GM19397 (cell line): ENCODE results near the gene FAM107B.
"Not testable (repeated sequence)": the region's sequence is repeated elsewhere in the genome, so short reads cannot be mapped to it uniquely, and the experiment has no call there.

Source experiments
- ATAC-seq: cut with Tn5 transposase; IDR thresholded peaks from one replicate; pipeline ENCODE4 v1.9.1; 2021; ENCODE audit warnings: mild to moderate bottlenecking, moderate library complexity; ENCODE audit not compliant: unreplicated experiment

The FAM107B gene

DNA sequence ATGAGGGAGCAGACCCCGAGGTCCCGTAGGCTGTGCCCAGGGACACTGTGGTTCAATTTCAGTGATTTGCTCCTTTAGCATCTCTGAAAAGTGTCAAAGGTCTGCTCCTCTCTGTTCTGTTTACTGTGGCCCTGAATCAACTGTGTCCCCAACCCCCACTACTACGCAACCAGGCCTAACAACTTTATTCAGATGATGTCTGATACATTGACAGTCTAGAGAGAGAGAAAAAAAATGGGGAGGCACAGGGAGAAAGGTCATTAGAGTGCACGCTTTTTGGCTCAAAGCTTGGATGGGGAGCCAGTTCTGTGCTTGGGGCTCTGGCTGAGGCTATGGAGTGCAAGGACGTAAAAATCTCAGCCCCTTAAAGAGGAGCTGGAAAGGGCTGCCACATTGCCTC lies 77.9 kb downstream of the FAM107B start:
- no peak for ATAC-seq

DNA sequence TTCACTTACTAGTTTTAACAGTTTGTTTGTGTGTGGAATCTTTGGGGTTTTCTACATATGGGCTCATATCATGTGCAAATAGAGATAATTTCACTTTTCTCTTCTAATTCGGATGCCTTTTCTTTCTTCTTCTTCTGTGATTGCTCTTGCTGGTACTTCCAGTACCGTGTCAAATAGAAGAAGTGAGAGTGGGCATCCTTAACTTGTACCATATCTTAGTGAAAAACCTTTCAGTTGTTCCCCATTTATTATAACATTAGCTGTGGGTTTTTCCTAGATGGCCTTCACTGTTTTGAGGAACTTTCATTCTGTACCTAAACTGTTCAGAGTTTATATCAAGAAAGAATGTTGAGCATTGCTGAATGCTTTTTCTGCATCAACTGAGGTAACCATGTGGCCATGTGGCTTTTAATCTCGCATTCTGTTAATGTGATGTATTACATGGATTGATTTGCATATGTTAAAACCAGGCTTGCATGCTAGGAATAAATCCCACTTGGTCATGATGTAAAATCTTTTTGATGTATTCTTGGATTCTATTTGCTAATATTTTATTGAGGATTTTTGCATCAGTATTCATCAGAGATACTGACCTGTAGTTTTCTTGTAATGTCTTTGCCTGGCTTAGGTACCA lies 78.7 kb downstream of the FAM107B start:
- no peak for ATAC-seq

GRCh38 chr10:14693891-14694290 lies 80.8 kb downstream of the FAM107B start:
- ATAC-seq: no peak

- ATAC-seq: no peak
These were observed 82.2 kb downstream of the FAM107B start for GRCh38 chr10:14692344-14693076.

DNA sequence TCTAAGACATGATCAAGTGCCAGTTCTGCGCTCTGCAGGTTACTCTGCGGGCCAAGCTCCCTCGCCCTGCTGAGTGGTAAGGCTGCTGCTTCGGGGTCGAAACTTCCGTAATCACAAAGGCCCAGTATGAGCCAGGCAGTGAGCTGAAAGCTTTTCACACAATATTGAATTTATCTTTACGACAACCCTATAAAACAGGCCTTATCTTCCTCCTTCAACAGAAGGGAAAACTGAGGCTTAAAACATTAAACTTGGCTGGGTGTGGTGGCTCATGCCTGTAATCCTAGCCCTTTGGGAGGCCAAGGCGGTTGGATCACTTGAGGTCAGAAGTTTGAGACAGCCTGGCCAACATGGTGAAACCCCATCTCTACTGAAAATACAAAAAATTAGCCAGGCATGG lies 83.3 kb downstream of the FAM107B start:
- no peak for ATAC-seq

- no peak for ATAC-seq
These were observed 86.1 kb downstream of the FAM107B start for GRCh38 chr10:14688606-14689005.

- ATAC-seq: not testable (repeated sequence)
These were observed 86.5 kb downstream of the FAM107B start for GRCh38 chr10:14688189-14688588.

GRCh38 chr10:14687340-14687739 lies 87.4 kb downstream of the FAM107B start:
- no peak for ATAC-seq

- ATAC-seq: no peak
These were observed 88.3 kb downstream of the FAM107B start for GRCh38 chr10:14686356-14686755.

DNA sequence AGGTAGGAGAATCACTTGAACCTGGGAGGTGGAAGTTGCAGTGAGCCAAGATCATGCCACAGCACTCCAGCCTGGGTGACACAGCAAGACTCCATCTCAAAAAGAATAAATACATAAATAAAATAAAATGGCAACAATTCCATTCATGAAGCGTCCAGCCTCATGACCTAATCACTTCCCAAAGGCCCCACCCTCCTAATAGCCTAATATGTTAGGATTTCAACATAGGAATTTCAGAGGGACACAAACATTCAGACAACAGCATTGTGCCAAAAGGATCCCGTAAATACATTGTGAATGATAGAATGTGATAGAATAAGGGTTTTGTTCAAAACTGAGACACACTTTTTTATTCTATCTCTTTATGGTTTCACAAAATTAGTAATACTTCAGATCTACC lies 90.3 kb downstream of the FAM107B start:
- no peak for ATAC-seq

DNA sequence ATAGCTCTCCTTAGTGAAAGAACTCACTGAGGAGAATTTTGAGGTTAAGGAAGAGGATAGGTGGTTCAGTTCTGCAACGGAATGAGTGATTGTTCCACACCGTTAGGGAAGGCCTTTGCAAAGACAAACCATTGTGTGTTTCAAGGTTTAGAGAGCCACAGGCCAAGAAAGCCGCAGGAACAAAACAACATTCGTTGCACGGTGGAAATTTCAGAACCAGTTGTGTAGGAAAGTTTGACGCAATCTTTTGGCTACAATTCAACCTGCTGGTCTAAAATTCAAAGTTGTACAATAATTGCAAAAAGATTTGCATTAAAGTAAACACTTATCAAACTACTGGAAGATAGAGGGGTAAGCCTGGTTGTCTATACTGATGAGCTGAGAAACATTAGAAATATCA lies 91.4 kb downstream of the FAM107B start:
- no peak for ATAC-seq

- ATAC-seq: no peak
These were observed 92.9 kb downstream of the FAM107B start for GRCh38 chr10:14681802-14682201.

GRCh38 chr10:14681305-14681704 lies 93.4 kb downstream of the FAM107B start:
- ATAC-seq: no peak

DNA sequence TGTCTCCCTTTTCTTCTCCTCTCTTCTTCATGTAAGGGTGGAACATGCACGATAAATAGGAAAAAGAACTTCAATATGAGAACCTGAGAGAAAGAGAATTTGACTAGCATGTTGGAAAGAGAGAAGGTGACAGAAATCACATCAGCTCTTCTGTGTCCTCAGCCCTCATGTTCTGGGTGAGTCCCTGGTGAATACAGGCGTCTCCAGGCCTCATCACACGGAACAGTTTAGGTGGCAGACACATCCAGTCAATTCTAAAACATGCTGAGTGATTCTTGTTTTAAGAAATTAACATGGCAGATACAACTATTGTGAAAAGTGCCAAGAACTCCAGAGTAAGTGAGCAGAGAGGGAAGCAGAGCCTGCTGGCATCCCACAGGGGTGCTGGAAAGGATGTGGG lies 96.1 kb downstream of the FAM107B start:
- no peak for ATAC-seq

DNA sequence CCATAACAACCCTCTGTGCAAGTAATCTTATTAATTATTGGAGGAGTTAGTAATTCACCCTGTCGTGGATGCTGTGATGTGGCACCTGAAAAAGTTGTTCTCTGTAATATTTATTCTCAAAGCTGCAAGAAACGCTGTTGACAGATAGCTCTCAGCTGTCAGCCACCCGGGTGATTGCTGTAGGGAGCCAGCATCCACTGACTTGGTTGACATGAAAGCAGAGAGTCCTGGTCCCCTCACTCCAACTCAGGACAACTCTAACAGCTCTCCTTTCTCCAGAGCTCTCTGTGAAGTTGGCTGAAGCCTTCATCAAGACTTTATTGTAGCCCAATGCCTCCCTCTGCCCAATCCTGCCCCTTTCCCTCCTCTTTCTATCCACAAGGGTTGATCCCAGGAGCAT lies 98.0 kb downstream of the FAM107B start:
- ATAC-seq: no peak

- ATAC-seq: no peak
These were observed 100.2 kb downstream of the FAM107B start for GRCh38 chr10:14674376-14675050.

GRCh38 chr10:14673189-14673861 lies 101.4 kb downstream of the FAM107B start:
- ATAC-seq: no peak

GRCh38 chr10:14671386-14671831 lies 103.3 kb downstream of the FAM107B start:
- ATAC-seq: no peak

- no peak for ATAC-seq
These were observed 104.0 kb downstream of the FAM107B start for GRCh38 chr10:14670551-14671240.

DNA sequence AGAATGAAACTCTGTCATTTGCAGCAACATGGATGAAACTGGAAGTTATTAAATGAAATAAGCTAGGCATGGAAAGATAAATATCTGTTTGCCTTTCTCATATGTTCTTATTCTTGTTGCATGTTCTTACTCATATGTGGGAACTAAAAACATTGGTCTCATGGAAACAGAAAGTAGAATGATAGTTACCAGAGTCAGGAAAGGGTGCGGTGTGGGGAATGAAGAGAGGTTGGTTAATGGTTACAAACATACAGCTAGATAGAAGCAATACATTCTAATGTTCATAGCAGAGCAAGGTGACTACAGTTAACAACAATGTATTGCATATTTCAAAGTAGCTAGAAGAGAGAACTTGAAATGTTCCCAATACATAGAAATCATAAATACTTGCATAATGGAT lies 105.1 kb downstream of the FAM107B start:
- no peak for ATAC-seq

GRCh38 chr10:14667781-14668180 lies 106.9 kb downstream of the FAM107B start:
- ATAC-seq: no peak
